Natural killer cell (primary cell): ENCODE data around the gene CEL. TPM values are rescaled to one million over a fixed set of nuclear protein-coding genes. Genes with fewer than 3 reads are reported as not detected.

Source experiments
- ATAC-seq, 3 donors: fragments of 150-1000 bp in 2 of 3; fragments of 200-7000 bp in 1 of 3; cut with Tn5 transposase; 1 replicate in 1 of 3; 2 replicates in 2 of 3; pipeline ENCODE4 v1.10.0; 2021; ENCODE audit warnings: mild to moderate bottlenecking in 2 of 3, moderate library complexity in 2 of 3
- DNase-seq, 2 donors: peaks; one replicate each; pipeline versions ENCODE4 v3.0.0 to v3.0.0-alpha.2; 2013 to 2021; ENCODE audit warnings: mixed read lengths in 1 of 2
- H3K27ac ChIP-seq: one replicate; pipeline ENCODE4 v1.5.1; 2013; ENCODE audit warnings: mild to moderate bottlenecking, low read length
- H3K27me3 ChIP-seq: one replicate; pipeline ENCODE4 v1.6.1; 2013; ENCODE audit warnings: low read length; ENCODE audit not compliant: control insufficient read depth, insufficient read depth
- H3K36me3 ChIP-seq: one replicate; pipeline ENCODE4 v1.6.1; 2013; ENCODE audit warnings: low read length; ENCODE audit not compliant: control insufficient read depth, insufficient read depth
- H3K4me1 ChIP-seq: one replicate; pipeline ENCODE4 v1.6.1; 2013; ENCODE audit warnings: low read length; ENCODE audit not compliant: control insufficient read depth, insufficient read depth
- H3K4me3 ChIP-seq: one replicate; pipeline ENCODE4 v1.5.1; 2013; ENCODE audit warnings: low read length
- H3K9me3 ChIP-seq: one replicate; pipeline ENCODE4 v1.6.1; 2013; ENCODE audit warnings: low read length; ENCODE audit not compliant: control insufficient read depth, insufficient read depth
- H3K27ac Mint-ChIP-seq, 2 donors: one replicate each; pipeline ENCODE4 v1.8.0; 2022; ENCODE audit warnings: mild to moderate bottlenecking in 2 of 2, mixed read lengths in 2 of 2, moderate library complexity in 1 of 2
- H3K27me3 Mint-ChIP-seq, 2 donors: one replicate each; pipeline ENCODE4 v1.8.0; 2022; ENCODE audit warnings: low read depth in 2 of 2, mixed read lengths in 2 of 2
- H3K36me3 Mint-ChIP-seq: one replicate; pipeline ENCODE4 v1.8.0; 2022; ENCODE audit warnings: mixed read lengths
- H3K4me1 Mint-ChIP-seq, 2 donors: one replicate each; pipeline ENCODE4 v1.8.0; 2022; ENCODE audit warnings: mixed read lengths in 2 of 2
- H3K4me3 Mint-ChIP-seq: one replicate; pipeline ENCODE4 v1.8.0; 2022; ENCODE audit warnings: mild to moderate bottlenecking, moderate library complexity, mixed read lengths
- H3K9me3 Mint-ChIP-seq, 2 donors: one replicate each; pipeline ENCODE4 v1.8.0; 2022; ENCODE audit warnings: mixed read lengths in 2 of 2
- CTCF ChIP-seq: fragments of 200-600 bp; IDR thresholded peaks from one replicate; pipeline ENCODE4 v1.8.0; 2022; ENCODE audit warnings: antibody characterized with exemption
- WGBS: methylation state at CpG from one replicate; pipeline ENCODE4 v1.1.7; 2013; ENCODE audit warnings: missing lambda C conversion rate; ENCODE audit not compliant: insufficient coverage; 5-methylcytosine and 5-hydroxymethylcytosine counted together
- intact Hi-C: fragments of 100-400 bp; cut with micrococcal nuclease; formaldehyde crosslinking; loops from one replicate; pipeline ENCODE4 v1.14.2; 2022
- total RNA-seq, 4 donors: library from RNA; stranded (reverse); fragments of 120-200 nt in 1 of 4; gene quantifications; one replicate each; pipeline versions ENCODE4 v1.2.3 to v1.2.4, GENCODE V29; 2013 to 2022

CEL gene
- total RNA-seq, 3 donors from 2014 or later (not counting 1 experiment from before 2014, with no cell fraction given): 0.18 to 0.68 (median 0.42) TPM

- H3K9me3 Mint-ChIP-seq: no peaks in the 10 kb centered on the region
- peak overlapping the region; percentile 80 to 97 for H3K27ac Mint-ChIP-seq
- H3K4me3 Mint-ChIP-seq: peak overlapping the region; percentile 67
These were observed 57.5 kb downstream of the CEL start for GRCh38 chr9:133119103-133119845.

GRCh38 chr9:133119846-133120500 is 58.2 kb downstream of the CEL start:
- no peak for DNase-seq
- no peaks in the 10 kb centered on the region for H3K27me3 ChIP-seq
- peaks cover 92% of the 10 kb centered on the region for H3K4me1 ChIP-seq
- intact Hi-C loops: no loop called here
- WGBS: 73% methylated on average over 19 of the region's 21 CpGs
- peak overlapping the region; percentile 44 for H3K4me3 ChIP-seq
- TF ChIP-seq CTCF: no peak
- Mint-ChIP-seq H3K36me3 (no peaks in the 10 kb centered on the region), H3K27me3 (no peaks in the 10 kb centered on the region), H3K27ac (peak overlapping the region; percentile 62 to 97), H3K9me3 (no peaks in the 10 kb centered on the region), H3K4me1 (peaks cover 47 to 64% of the 10 kb centered on the region in 2 donors), H3K4me3 (peak overlapping the region; percentile 54)
- ATAC-seq: no peak
- no peaks in the 10 kb centered on the region for H3K36me3 ChIP-seq
- no peaks in the 10 kb centered on the region for H3K9me3 ChIP-seq
- peak overlapping the region; percentile 43 for H3K27ac ChIP-seq

More at GRCh38 chr9:133119103-133119845, 57.5 kb downstream of the CEL start:
- Histone ChIP-seq H3K27ac (no peak overlapping the region), H3K9me3 (no peaks in the 10 kb centered on the region), H3K27me3 (no peaks in the 10 kb centered on the region), H3K36me3 (no peaks in the 10 kb centered on the region), H3K4me1 (peaks cover 92% of the 10 kb centered on the region), H3K4me3 (no peak overlapping the region)
- intact Hi-C loops: no loop called here
- peaks cover 46 to 64% of the 10 kb centered on the region in 2 donors for H3K4me1 Mint-ChIP-seq
- TF ChIP-seq CTCF: no peak
- DNase-seq (no peak), ATAC-seq (no peak)
- 89% methylated on average over 19 of the region's 21 CpGs for WGBS
- no peaks in the 10 kb centered on the region for H3K27me3 Mint-ChIP-seq
- no peaks in the 10 kb centered on the region for H3K36me3 Mint-ChIP-seq

GRCh38 chr9:133120501-133121197 is 58.9 kb downstream of the CEL start:
- no peak for TF ChIP-seq CTCF
- Histone ChIP-seq H3K27me3 (no peaks in the 10 kb centered on the region), H3K27ac (peak overlapping the region; percentile 43), H3K36me3 (no peaks in the 10 kb centered on the region), H3K4me1 (peaks cover 92% of the 10 kb centered on the region), H3K9me3 (no peaks in the 10 kb centered on the region), H3K4me3 (peak overlapping the region; percentile 44)
- peak in 1 of 2 donors; percentile 40 for DNase-seq
- peak overlapping the region; percentile 62 to 97 for H3K27ac Mint-ChIP-seq
- H3K4me1 Mint-ChIP-seq: peaks cover 42 to 68% of the 10 kb centered on the region in 2 donors
- ATAC-seq: no peak
- no peaks in the 10 kb centered on the region for H3K9me3 Mint-ChIP-seq
- no peaks in the 10 kb centered on the region for H3K36me3 Mint-ChIP-seq
- intact Hi-C loops: loop anchor here (1.0 kb wide), 1 partner anchor 29 kb away; no protein-coding TSS in a partner anchor
- no peaks in the 10 kb centered on the region for H3K27me3 Mint-ChIP-seq
- 1% methylated on average over 66 of the region's 66 CpGs for WGBS
- H3K4me3 Mint-ChIP-seq: peak overlapping the region; percentile 82

Other genes starting within 250 kb of the CEL start
- gene AK8, start 183.7 kb upstream of the CEL start, total RNA-seq: under 1 TPM; 0.14 to 0.21 (median 0.18) TPM
- 1 to 10 TPM; 1.1 to 1.6 (median 1.4) TPM for gene SPACA9, start 183.1 kb upstream of the CEL start, total RNA-seq
- 10 to 100 TPM; 58.0 to 73.5 (median 63.3) TPM for gene TSC1, start 117.4 kb upstream of the CEL start, total RNA-seq
- 1 to 10 TPM in 2 of 3 donors, under 1 TPM in 1; 0.41 to 3.3 (median 2.8) TPM for gene GFI1B, start 83.3 kb upstream of the CEL start, total RNA-seq
- 10 to 100 TPM; 52.6 to 69.2 (median 60.4) TPM for gene GTF3C5, start 31.0 kb upstream of the CEL start, total RNA-seq
- gene RALGDS, start 59.3 kb downstream of the CEL start, total RNA-seq: 100 to 1,000 TPM; 206 to 250 (median 208) TPM
- gene GBGT1, start 101.9 kb downstream of the CEL start, total RNA-seq: 1 to 10 TPM; 1.4 to 2.2 (median 1.7) TPM
- gene OBP2B, start 147.3 kb downstream of the CEL start, total RNA-seq: not detected
- gene ABO, start 213.2 kb downstream of the CEL start, total RNA-seq: 1 to 10 TPM in 1 of 3 donors, under 1 TPM in 2; 0.20 to 4.2 (median 0.56) TPM